DMS 273 (cell line): Measurements from ENCODE around the gene C16orf92.
A peak's percentile ranks its signal among the peaks of the same experiment; 100 is the strongest.
"Not testable (repeated sequence)": the region's sequence is repeated elsewhere in the genome, so short reads cannot be mapped to it uniquely, and the experiment has no call there.

ENCODE experiments used
- DNase-seq: peaks from one replicate; lab custom pipeline; 2025; ENCODE audit not compliant: unreplicated experiment; lab: John Stamatoyannopoulos, UW

C16orf92 gene

GRCh38 chr16:30003670-30004423 lies 19.2 kb upstream of the C16orf92 start:
- DNase-seq = no peak

DNA sequence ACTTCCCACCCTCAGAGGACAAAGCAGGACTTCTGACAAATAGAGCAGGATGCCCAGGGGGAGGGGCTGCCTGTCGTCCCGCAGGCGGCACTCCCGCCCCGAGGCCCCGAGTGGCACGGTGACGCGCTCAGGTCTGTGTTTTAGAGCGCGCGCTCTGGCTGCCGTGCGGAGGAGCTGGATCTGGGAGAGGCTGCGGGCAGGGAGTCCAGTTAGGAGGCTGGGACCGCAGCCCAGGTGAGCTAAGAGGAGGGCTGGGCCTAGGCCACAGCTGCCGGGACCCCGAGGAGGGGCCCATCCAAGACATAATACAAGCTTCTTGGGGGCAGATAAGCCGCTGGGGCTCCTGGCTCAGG lies 18.6 kb upstream of the C16orf92 start:
- no peak for DNase-seq

DNA sequence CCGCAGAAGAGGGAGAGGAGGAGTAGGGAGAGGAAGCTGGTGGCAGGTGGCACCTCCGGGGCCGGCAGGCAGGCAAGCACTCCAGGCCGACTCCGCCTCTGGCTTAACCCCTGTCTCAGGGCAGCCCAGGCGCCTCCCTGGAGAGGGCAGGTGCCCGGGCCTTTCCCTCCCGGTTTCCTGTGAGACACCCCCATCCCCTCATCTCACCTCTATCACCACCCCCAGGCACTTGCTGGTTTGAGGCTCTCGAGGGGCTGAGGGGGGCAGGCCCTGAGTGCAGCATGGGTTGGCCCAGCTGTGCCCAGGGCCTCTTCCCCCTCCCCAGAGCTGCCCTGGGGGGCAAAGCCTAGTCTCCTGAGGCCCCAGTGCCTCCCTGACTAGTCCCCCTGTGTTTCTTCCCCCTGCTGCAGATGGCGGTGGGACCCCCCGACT lies 18.2 kb upstream of the C16orf92 start:
- DNase-seq = peak; percentile 65

DNA sequence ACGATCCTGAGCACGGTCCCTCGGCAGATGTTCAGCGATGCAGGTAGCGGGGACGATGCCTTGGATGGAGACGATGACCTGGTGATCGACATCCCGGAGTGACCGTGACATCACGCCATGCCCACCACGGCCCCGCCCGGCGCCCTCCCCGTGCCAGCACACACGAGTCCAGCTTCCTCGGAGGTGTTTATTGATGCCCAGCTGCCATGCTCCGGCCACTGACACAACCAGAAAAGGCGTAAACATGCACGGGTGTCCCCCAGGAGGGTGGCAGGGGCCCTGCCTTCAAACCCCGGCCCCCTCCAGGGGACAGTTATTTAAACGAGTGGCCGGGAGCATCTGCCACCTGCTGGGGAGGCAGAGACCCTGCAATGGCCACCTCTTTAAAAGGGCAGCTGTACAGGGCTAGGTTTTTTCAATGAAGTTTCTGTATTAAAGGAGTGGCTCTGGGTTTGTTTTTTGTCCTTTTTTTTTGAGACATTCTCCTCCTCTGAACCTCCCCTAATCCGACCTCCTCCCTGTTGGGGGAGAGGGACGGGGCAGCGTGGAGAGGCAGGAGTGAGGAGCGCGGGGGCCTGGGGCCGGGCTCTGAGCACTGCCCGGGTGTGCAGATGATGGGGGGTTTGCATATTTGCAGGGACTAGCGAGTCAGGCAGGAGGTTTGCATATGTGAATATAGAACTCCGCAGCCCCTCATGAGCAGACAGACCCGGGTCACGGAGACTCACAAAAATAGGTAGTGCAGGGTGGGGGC lies 17.5 kb upstream of the C16orf92 start:
- peak; percentile 73 for DNase-seq

DNA sequence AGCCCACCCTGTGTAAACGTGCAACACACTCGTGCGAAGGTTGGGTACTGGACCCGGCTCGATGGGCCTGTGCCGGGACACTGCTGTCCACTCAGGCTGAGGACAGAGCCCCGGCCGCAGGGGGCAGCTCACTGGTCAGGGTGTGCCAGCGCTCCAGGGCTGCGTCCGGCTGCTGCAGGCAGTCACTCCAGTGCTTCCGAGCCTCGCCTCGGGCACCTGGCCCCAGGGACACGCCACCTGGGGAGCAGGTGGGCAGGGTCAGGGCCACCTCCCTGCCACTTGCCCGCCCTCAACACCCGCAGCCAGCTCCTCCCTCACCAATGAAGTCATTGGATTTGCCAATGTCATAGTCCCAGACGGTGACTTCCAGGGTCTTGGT lies 16.9 kb upstream of the C16orf92 start:
- no peak for DNase-seq

GRCh38 chr16:30006659-30007377 lies 16.2 kb upstream of the C16orf92 start:
- DNase-seq = no peak

DNA sequence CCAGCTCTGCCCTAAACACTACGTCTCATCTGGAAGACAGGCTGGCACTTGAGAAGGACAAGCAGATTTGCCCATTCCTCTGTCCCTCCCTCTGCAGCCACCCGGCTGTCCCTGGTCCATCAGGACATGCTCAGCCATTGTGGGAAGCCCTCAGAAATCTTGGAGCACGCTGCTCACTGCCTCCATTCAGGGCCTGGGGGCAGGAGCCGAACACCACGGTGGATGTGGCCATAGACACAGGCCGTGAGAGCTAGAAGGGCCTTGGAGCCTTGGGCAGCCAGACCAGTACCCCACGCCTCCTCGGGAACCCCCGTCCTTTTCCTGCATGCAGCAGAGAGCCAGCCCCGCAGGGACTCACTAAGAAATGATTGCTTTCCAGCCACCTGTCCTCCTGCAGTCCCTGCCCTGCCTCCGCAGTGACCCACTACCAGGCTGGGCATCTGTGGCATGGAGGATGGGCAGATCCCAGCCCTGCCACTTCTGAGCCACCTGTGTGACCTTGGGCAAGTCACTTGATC lies 15.6 kb upstream of the C16orf92 start:
- DNase-seq = no peak

- no peak for DNase-seq
These were observed 13.7 kb upstream of the C16orf92 start for GRCh38 chr16:30009085-30009862.

- no peak for DNase-seq
These were observed 12.8 kb upstream of the C16orf92 start for GRCh38 chr16:30009990-30010843.

GRCh38 chr16:30010844-30011713 lies 11.9 kb upstream of the C16orf92 start, which contains the start of gene DOC2A:
DOC2A (minus strand) TSS chr16:30011027; CDS start chr16:30010222, 805 bp downstream.
- DNase-seq = peak; percentile 79

DNA sequence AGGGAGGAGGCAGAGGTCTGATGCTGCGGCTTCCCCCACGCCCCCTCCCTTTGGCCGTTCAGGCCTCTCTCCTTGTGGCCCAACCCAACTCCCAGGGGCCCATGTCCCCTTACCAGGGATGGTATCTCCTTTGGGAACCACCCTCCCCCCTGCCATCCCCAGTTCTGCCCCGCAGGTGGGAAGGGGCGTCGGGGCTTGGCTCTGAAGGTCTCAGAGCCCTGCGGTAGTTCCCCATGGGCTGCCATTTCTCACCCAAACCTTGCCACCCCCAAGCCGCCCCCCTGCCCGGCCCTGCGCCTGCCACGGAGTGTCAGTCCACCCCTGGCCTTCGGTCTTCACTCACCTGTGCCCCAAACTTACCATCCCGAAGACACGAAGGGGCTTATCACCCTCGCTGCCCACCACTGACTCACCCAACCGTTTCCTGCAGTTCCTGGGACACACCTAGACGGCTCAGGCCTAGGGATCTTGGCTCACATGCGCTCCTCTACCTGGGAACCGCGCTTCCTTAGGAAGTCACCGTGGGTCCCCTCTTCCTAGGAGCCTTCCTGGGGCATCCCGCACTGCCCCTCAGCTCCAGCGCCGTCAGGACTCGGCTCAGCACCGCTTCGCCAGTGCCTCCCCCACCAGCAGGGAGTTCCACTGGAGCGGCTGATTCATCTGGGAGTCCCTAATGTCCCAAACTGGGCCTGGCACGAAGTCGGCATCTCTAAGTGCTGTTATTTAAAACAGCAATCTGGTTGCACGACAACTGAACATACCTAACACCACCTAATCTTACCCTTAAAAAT lies 11.1 kb upstream of the C16orf92 start:
- no peak for DNase-seq

- not testable (repeated sequence) for DNase-seq
These were observed 10.4 kb upstream of the C16orf92 start for GRCh38 chr16:30012598-30012997.

DNA sequence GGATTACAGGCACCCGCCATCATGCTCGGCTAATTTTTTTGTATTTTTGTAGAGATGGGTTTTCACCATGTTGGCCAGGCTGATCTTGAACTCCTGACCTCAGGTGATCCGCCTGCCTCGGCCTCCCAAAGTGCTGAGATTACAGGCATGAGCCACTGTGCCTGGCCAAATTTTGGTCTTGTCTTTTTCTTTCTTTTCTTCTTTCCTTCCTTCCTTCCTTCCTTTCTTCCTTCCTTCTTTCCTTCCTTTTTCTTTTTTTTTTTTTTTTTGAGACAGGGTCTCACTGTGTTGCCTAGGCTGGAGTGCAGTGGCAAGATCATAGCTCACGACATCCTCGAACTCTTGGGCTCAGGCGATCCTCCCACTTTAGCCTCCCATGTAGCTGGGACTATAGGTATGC lies 7.5 kb upstream of the C16orf92 start:
- DNase-seq = not testable (repeated sequence)

- DNase-seq = no peak
These were observed 6.3 kb upstream of the C16orf92 start for GRCh38 chr16:30016555-30017276.

DNA sequence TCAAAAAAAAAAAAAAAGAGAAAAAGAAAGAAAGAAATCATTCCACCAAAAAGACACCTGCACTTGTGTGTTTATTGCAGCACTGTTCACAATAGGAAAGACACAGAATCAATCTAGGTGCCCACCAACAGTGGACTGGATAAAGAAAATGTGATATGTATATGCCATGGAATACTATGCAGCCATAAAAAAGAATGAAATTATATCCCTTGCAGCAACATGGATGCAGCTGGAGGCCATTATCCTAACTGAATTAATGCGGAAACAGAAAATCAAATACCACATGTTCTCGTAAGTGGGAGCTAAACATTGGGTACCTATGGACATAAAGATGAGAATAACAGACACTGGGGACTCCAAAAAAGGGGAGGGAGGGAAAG lies 5.7 kb upstream of the C16orf92 start:
- DNase-seq = no peak

DNA sequence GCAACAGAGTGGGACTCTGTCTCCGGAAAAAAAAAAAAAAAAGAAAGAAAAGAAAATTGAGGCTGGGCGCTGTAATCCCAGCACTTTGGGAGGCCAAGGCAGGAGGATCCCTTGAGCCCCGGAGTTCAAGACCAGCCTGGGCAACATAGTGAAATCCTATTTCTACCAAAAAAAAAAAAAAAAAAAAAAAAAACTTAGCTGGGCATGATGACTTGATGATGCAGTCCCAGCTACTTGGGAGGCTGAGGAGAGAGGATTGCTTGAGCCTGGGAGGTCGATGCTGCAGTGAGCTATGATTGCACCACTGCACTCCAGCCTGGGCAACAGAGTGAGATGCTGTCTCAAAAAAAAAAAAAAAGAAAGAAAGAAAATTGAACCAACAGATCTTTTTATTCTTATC lies 5.1 kb upstream of the C16orf92 start:
- DNase-seq = not testable (repeated sequence)

- DNase-seq = no peak
These were observed 4.3 kb upstream of the C16orf92 start for GRCh38 chr16:30018731-30019158.
